ENCODE measurements around the gene MCM5.

Gene MCM5

DNA sequence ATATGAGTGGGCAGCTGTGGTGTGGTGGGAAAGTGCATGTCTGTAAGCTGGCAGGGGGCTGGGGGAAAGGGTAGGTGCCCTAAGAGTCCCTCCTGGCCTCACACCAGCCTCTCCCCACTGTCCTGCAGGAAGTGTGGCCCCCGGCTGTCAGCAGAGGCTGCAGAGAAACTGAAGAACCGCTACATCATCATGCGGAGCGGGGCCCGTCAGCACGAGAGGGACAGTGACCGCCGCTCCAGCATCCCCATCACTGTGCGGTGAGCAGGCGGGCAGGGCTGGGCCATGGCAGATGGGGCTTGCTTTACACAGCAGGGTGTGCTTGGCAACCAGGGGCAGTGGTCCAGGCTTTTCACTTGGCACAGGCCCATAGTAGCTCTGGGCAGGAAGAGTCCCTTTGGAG lies 19.8 kb downstream of the MCM5 start:
- peaks cover 39% of the 10 kb centered on the region for H3K36me3 Mint-ChIP-seq (ENCODE audit: insufficient read depth)
- no peak for DNase-seq
- no peak overlapping the region for H3K4me3 Mint-ChIP-seq
- no peaks in the 10 kb centered on the region for H3K27me3 Mint-ChIP-seq
- H3K4me1 Mint-ChIP-seq (ENCODE audit: low read depth in 2 of 2) = no peaks in the 10 kb centered on the region
- H3K9me3 Mint-ChIP-seq = no peaks in the 10 kb centered on the region
- no peak overlapping the region for H3K27ac Mint-ChIP-seq
- ATAC-seq (replicated peaks) = no peak

DNA sequence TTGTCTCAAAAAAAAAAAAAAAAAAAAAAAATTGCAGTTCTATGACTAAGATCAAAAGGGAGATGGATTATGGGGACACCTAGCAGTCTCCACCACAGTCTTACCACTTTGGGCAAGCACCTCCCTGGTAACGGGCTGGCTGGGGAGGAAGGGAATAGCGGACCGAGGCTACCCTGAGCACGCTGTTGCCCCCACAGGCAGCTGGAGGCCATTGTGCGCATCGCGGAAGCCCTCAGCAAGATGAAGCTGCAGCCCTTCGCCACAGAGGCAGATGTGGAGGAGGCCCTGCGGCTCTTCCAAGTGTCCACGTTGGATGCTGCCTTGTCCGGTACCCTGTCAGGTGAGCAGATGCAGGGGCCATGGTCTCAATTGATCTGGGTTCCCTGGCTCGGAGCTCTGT lies 21.2 kb downstream of the MCM5 start:
- no peaks in the 10 kb centered on the region for H3K9me3 Mint-ChIP-seq
- H3K4me1 Mint-ChIP-seq (ENCODE audit: low read depth in 2 of 2) = peaks cover 0 to 6% of the 10 kb centered on the region in 2 donors
- H3K4me3 Mint-ChIP-seq = no peak overlapping the region
- ATAC-seq (replicated peaks) = no peak
- no peak for DNase-seq
- H3K36me3 Mint-ChIP-seq (ENCODE audit: insufficient read depth) = peaks cover 37% of the 10 kb centered on the region
- no peaks in the 10 kb centered on the region for H3K27me3 Mint-ChIP-seq
- peak overlapping the region in 1 of 2 donors; percentile 22 for H3K27ac Mint-ChIP-seq

DNA sequence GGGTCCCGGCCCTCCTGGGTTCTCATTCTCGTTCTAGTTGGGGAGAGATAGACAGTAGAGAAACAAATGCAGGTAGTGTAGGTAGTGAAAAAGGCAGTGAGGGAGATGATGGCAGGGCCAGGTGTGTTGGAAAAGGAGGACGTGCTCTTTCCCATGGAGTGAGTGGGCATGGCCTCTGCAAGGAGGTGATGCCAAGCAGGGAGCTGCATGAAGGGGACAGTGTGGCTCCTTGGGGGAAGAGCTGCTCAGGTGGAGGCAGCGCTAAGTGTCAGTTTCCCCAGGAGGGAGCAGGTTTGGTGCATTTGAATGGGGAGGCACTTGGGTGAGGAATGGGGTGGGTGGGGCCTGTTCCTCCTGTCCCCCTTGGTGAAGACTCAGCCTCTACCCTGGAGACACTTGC lies 22.2 kb downstream of the MCM5 start:
- Mint-ChIP-seq H3K27me3 (no peaks in the 10 kb centered on the region), H3K4me1 (ENCODE audit: low read depth in 2 of 2) (peaks cover 3 to 10% of the 10 kb centered on the region in 2 donors), H3K4me3 (no peak overlapping the region), H3K36me3 (ENCODE audit: insufficient read depth) (peaks cover 30% of the 10 kb centered on the region), H3K9me3 (no peaks in the 10 kb centered on the region), H3K27ac (peak overlapping the region in 1 of 2 donors; percentile 83)
- no peak for ATAC-seq (replicated peaks)
- no peak for DNase-seq

DNA sequence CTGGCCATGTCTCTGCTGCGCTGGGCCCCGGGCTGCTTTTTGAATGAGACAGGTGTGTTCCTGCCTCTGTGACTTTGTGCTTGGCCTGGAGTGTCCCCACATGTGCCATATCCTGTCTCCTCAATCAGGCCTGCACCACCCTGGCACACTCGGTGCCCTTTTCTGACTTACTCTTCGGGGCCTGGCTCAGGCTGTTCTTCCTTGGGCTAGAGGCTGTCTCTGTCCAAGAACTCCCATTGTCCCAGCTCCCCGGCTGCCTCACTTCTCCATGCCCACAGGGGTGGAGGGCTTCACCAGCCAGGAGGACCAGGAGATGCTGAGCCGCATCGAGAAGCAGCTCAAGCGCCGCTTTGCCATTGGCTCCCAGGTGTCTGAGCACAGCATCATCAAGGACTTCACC lies 23.0 kb downstream of the MCM5 start:
- no peak for DNase-seq
- Mint-ChIP-seq H3K4me1 (ENCODE audit: low read depth in 2 of 2) (peaks cover 3 to 10% of the 10 kb centered on the region in 2 donors), H3K36me3 (ENCODE audit: insufficient read depth) (peaks cover 30% of the 10 kb centered on the region), H3K27ac (no peak overlapping the region), H3K9me3 (no peaks in the 10 kb centered on the region), H3K4me3 (no peak overlapping the region), H3K27me3 (no peaks in the 10 kb centered on the region)
- ATAC-seq (replicated peaks) = no peak

DNA sequence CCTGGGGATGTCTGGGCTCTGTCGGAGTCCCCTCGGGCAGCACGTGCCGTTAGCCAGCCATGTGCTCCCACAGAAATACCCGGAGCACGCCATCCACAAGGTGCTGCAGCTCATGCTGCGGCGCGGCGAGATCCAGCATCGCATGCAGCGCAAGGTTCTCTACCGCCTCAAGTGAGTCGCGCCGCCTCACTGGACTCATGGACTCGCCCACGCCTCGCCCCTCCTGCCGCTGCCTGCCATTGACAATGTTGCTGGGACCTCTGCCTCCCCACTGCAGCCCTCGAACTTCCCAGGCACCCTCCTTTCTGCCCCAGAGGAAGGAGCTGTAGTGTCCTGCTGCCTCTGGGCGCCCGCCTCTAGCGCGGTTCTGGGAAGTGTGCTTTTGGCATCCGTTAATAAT lies 24.1 kb downstream of the MCM5 start:
- H3K36me3 Mint-ChIP-seq (ENCODE audit: insufficient read depth) = peaks cover 23% of the 10 kb centered on the region
- H3K9me3 Mint-ChIP-seq = no peaks in the 10 kb centered on the region
- no peaks in the 10 kb centered on the region for H3K27me3 Mint-ChIP-seq
- H3K27ac Mint-ChIP-seq = no peak overlapping the region
- H3K4me3 Mint-ChIP-seq = no peak overlapping the region
- peaks cover 3 to 10% of the 10 kb centered on the region in 2 donors for H3K4me1 Mint-ChIP-seq (ENCODE audit: low read depth in 2 of 2)
- DNase-seq (no peak), ATAC-seq (replicated peaks) (no peak)

DNA sequence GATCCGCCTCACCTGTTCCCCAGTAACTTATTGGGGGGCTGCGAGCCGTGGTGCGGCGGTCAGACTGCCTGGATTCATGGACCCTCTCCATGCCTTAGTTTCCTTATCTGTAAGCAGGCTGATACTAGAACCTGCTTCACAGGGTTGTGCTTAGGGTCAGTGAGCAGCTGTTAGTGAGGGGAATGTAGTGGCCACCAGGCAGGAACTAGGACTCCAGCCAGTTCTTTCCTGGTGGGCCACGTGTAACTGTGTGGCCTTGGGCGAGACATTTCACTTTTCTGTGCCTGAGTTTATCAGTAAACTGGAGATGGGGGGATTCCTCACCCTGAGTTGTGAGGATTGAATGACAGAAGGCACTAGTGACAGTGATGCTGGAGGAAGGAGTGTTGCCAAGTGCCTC lies 24.8 kb downstream of the MCM5 start:
- no peaks in the 10 kb centered on the region for H3K9me3 Mint-ChIP-seq
- DNase-seq (no peak), ATAC-seq (replicated peaks) (no peak)
- H3K27ac Mint-ChIP-seq = peak overlapping the region in 1 of 2 donors; percentile 68
- H3K36me3 Mint-ChIP-seq (ENCODE audit: insufficient read depth) = peaks cover 23% of the 10 kb centered on the region
- no peaks in the 10 kb centered on the region for H3K27me3 Mint-ChIP-seq
- H3K4me1 Mint-ChIP-seq (ENCODE audit: low read depth in 2 of 2) = peaks cover 3 to 10% of the 10 kb centered on the region in 2 donors
- H3K4me3 Mint-ChIP-seq = no peak overlapping the region

DNA sequence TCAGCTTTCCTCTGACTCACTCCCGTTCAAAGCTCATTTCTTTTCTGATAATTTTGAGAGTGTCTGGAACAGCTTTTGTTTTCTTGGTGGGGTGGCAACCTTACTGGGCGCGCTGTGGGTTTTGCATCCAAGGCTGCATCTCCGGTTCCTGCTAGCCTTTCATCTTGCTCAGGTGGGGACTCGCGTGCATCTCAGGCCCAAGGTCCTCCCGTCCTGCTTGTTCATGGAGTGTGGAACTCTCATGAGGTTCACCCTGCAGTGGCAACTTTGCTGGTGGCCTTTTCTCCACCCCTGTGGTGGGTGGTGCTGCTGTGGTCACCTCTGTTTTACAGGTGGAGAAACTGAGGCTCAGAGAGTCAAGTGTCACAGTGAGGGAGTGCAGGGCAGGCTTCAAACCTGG lies 25.6 kb downstream of the MCM5 start:
- ATAC-seq (replicated peaks) = no peak
- Mint-ChIP-seq H3K27me3 (no peaks in the 10 kb centered on the region), H3K4me3 (no peak overlapping the region), H3K9me3 (no peaks in the 10 kb centered on the region), H3K36me3 (ENCODE audit: insufficient read depth) (peaks cover 20% of the 10 kb centered on the region), H3K4me1 (ENCODE audit: low read depth in 2 of 2) (peaks cover 5 to 10% of the 10 kb centered on the region in 2 donors), H3K27ac (peak overlapping the region in 1 of 2 donors; percentile 41)
- no peak for DNase-seq

DNA sequence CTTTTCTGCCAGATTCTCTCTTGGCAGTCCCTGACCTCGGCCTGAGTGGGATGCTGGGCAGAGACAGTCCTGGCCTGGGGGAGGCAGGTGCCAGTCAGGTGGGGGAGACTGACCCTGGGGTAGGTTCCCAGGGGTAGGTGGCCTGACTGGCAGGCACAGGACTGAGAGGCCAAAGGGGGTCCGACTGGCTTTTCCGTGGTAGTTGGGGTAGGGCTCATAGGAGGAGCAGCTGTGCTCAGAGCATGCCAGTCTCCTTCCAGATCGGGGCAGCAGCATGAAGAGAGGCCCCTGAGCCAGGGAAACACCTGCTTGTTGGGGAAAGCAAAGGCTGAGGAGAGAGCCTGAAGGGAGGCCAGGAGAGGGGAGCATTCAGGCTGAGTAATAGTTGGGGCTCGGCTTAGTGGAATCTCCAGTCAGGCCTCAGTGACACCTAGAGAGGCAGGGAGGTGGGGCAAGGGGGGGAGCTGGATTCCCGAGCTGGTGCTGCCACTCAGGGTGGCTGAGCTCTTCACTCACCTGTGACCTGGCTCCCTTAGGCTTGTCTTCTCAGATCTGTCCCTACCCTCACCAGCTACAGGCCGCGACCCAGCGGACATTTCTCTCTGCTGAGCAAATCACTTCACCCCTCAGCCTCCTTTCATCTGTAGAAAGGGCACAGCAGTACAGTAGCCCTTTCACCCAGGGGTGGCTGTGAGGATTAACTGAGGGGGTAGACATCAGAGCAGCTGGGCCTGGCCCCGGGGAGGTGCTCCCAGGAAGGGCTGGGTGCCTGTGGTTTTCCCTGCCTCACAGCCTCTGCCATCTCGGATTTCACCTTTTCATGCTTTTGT lies 26.2 kb downstream of the MCM5 start:
- DNase-seq = no peak
- H3K36me3 Mint-ChIP-seq (ENCODE audit: insufficient read depth) = peaks cover 15% of the 10 kb centered on the region
- H3K4me3 Mint-ChIP-seq = no peak overlapping the region
- peaks cover 5 to 10% of the 10 kb centered on the region in 2 donors for H3K4me1 Mint-ChIP-seq (ENCODE audit: low read depth in 2 of 2)
- H3K27me3 Mint-ChIP-seq = no peaks in the 10 kb centered on the region
- ATAC-seq (replicated peaks) = no peak
- peak overlapping the region in 1 of 2 donors; percentile 55 for H3K27ac Mint-ChIP-seq
- no peaks in the 10 kb centered on the region for H3K9me3 Mint-ChIP-seq

DNA sequence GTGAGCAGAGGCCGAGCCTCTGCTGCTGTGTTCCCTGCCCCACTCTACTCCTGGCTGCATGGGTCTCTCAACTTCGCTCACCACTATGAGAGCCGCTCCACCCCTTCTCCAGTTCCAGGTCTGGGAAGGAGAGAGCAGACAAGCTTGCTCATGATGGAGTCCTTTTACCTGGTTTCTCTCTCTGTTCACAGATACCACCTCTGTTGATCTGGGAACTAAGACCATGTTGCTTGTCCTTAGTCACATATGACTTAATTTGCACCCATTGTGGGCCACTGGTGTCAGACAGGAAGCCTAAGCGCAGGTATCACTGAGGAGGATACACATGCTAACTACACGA lies 26.8 kb downstream of the MCM5 start:
- peak overlapping the region in 1 of 2 donors; percentile 55 for H3K27ac Mint-ChIP-seq
- peaks cover 5 to 10% of the 10 kb centered on the region in 2 donors for H3K4me1 Mint-ChIP-seq (ENCODE audit: low read depth in 2 of 2)
- ATAC-seq (replicated peaks) = no peak
- no peaks in the 10 kb centered on the region for H3K27me3 Mint-ChIP-seq
- H3K36me3 Mint-ChIP-seq (ENCODE audit: insufficient read depth) = peaks cover 10% of the 10 kb centered on the region
- no peak for DNase-seq
- no peaks in the 10 kb centered on the region for H3K9me3 Mint-ChIP-seq
- H3K4me3 Mint-ChIP-seq = no peak overlapping the region

DNA sequence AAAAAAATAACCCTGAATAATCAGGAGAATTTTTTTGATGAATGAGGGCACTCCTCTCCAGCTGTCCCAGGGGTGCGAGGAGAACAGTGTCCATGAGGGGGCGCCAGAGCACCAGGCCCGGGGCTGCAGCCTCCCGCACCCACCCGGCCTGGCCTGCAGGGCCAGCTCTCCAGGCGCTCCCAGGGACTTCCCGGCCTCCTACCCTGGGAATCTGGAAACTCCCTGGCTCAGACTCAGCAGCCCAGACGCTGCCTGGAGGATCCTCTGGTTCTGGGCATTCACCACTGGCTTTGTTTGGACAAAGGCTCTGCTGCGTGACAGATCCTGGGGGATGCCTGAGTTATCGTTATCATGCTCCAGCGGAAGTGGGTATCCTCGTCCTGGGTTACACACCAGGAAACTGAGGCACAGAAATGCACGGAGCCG lies 31.0 kb downstream of the MCM5 start:
- Mint-ChIP-seq H3K9me3 (no peaks in the 10 kb centered on the region), H3K27me3 (no peaks in the 10 kb centered on the region), H3K36me3 (ENCODE audit: insufficient read depth) (peaks cover 9% of the 10 kb centered on the region), H3K27ac (no peak overlapping the region), H3K4me3 (no peak overlapping the region), H3K4me1 (ENCODE audit: low read depth in 2 of 2) (peaks cover 6 to 7% of the 10 kb centered on the region in 2 donors)
- ATAC-seq (replicated peaks) = peak; percentile 73
- peak; percentile 60 to 63 (median 61) for DNase-seq

DNA sequence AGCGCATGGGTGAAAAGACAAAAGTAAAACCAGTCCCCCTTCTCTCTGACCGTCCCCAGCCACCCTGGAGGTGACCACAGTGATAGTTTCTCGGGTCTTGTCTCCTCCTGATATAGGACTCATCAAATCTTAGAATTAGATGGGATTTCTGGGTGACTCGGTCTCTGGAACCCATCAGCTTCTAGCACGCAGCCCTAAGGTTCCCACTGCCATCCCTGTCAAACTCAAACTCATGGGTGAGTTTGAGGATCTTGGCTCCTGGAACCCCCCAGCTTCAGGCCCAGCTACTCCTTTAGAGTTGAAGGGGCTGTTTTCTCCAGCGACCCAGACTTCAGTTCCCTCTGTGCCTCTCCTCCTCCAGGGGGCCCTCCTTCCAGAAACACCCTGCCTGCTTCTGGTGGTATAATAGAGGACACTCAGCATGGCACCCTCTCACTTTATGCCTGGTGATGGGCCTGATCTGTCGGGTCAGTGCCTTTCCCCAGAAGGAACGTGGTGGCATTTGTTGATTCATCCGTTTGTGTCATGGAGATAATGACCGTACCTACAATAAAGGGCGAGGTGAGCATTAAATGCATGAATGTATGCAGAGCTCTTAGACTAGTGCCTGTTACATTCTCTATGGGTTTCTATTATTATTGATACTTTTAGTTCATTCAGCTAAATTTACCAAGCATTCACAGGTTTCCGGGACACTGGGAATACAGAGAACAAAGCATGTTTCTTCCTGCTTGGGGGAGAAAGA lies 31.7 kb downstream of the MCM5 start:
- Mint-ChIP-seq H3K4me3 (no peak overlapping the region), H3K9me3 (no peaks in the 10 kb centered on the region), H3K27ac (no peak overlapping the region), H3K27me3 (no peaks in the 10 kb centered on the region), H3K4me1 (ENCODE audit: low read depth in 2 of 2) (peaks cover 3 to 6% of the 10 kb centered on the region in 2 donors), H3K36me3 (ENCODE audit: insufficient read depth) (peaks cover 9% of the 10 kb centered on the region)
- DNase-seq (no peak), ATAC-seq (replicated peaks) (no peak)

DNA sequence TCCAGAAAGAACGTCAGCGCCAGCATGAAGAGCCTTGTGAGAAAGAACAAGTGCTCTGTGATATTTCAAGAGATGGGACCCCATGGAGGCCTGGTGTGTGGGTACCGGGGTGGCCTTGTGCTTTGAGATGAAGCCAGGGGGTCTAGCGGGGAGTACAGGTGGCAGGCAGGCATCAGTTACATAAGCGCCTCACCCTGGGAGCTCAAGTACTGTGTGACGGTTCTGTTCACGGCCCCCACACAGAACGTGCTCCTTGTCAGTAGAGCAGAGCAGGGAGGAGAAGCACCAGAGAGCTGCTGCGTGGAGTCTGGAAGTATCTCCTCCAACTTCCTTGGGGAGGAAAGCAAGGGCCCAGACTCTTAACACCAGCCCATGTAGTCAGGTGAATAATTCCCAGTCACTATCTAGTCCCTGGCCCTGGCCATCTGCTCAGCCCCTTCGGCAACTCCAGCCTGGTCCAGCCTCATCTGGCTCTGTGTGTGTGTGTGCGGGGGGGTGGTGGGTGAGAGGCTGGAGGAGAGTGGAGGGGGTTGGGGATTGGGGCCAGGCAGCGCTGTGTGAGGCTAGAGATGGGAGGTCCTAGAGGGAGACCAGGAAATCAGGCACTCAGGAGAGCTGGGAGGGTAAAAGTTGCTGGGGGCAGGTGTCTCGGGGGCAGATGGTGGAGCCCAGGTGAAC lies 32.4 kb downstream of the MCM5 start:
- no peak for ATAC-seq (replicated peaks)
- no peaks in the 10 kb centered on the region for H3K27me3 Mint-ChIP-seq
- H3K9me3 Mint-ChIP-seq = no peaks in the 10 kb centered on the region
- peaks cover 2 to 4% of the 10 kb centered on the region in 2 donors for H3K4me1 Mint-ChIP-seq (ENCODE audit: low read depth in 2 of 2)
- DNase-seq = no peak
- no peak overlapping the region for H3K4me3 Mint-ChIP-seq
- peaks cover 9% of the 10 kb centered on the region for H3K36me3 Mint-ChIP-seq (ENCODE audit: insufficient read depth)
- no peak overlapping the region for H3K27ac Mint-ChIP-seq

DNA sequence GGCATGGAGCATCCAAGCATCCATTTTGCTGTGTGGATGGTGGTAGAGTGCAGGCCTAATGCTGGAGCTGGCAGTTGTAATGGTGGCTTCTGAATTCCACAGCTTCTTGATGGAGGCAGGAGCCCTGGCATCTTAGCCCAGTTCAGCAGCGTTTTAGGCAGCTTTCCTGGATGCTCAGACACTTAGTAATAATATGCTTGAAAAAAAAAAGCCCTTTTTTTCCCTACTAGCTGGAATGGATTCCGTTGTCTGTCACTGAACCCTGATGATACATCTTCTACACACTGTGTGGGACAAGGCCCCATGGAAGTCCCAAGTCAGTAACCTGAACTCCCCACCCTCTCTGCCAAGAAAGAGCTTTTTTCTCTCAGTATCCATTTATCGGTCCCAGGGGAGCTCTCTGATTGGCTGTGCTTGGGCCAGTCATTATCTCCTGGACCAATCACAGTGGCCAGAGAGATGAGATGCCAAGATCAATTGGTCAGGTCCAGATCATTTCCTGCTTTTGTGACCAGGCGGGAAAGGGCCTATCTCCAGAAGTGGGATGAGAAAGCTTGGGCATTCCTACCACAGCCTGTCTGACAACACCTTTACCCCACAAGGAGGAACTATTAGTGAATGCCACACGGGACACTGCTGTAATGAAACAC lies 34.2 kb downstream of the MCM5 start:
- Mint-ChIP-seq H3K36me3 (ENCODE audit: insufficient read depth) (peaks cover 9% of the 10 kb centered on the region), H3K27ac (no peak overlapping the region), H3K27me3 (no peaks in the 10 kb centered on the region)

More for the DNA sequence above, 34.2 kb downstream of the MCM5 start:
- no peak for ATAC-seq (replicated peaks)
- Mint-ChIP-seq H3K4me3 (no peak overlapping the region), H3K4me1 (ENCODE audit: low read depth in 2 of 2) (peaks cover 4 to 5% of the 10 kb centered on the region in 2 donors), H3K9me3 (no peaks in the 10 kb centered on the region)
- no peak for DNase-seq

All from effector memory CD8-positive, alpha-beta T cell (primary cell).